ENCODE results near the gene FXYD2. TPM values are rescaled to one million over a fixed set of nuclear protein-coding genes. Genes with fewer than 3 reads are reported as not detected.
A peak's percentile ranks its signal among the peaks of the same experiment; 100 is the strongest.

FXYD2 gene
- total RNA-seq, 1 donor from 2014 or later: not detected

GRCh38 chr11:117841551-117842031 is 17.0 kb upstream of the FXYD2 start:
- H3K9me3 Mint-ChIP-seq (ENCODE audit: unreplicated experiment): no peaks in the 10 kb centered on the region
- no peak for TF ChIP-seq CTCF (IDR thresholded peaks at IDR 0.05)
- H3K4me3 Mint-ChIP-seq (ENCODE audit: unreplicated experiment): no peak overlapping the region
- no peaks in the 10 kb centered on the region for H3K36me3 Mint-ChIP-seq (ENCODE audit: unreplicated experiment)
- H3K4me1 Mint-ChIP-seq (ENCODE audit: unreplicated experiment): no peaks in the 10 kb centered on the region
- peak; percentile 56 for DNase-seq (ENCODE audit: extremely low spot score, unreplicated experiment)
- no peak overlapping the region for H3K27ac Mint-ChIP-seq (ENCODE audit: unreplicated experiment)
- peaks cover 33% of the 10 kb centered on the region for H3K27me3 Mint-ChIP-seq (ENCODE audit: unreplicated experiment)

- H3K9me3 Mint-ChIP-seq (ENCODE audit: unreplicated experiment): no peaks in the 10 kb centered on the region
- H3K27me3 Mint-ChIP-seq (ENCODE audit: unreplicated experiment): peaks cover 28% of the 10 kb centered on the region
- no peak overlapping the region for H3K27ac Mint-ChIP-seq (ENCODE audit: unreplicated experiment)
- TF ChIP-seq CTCF (IDR thresholded peaks at IDR 0.05): no peak
- peak; percentile 80 for DNase-seq (ENCODE audit: extremely low spot score, unreplicated experiment)
- no peak overlapping the region for H3K4me3 Mint-ChIP-seq (ENCODE audit: unreplicated experiment)
- H3K36me3 Mint-ChIP-seq (ENCODE audit: unreplicated experiment): no peaks in the 10 kb centered on the region
- H3K4me1 Mint-ChIP-seq (ENCODE audit: unreplicated experiment): no peaks in the 10 kb centered on the region
Observed at GRCh38 chr11:117840881-117841550, 16.5 kb upstream of the FXYD2 start.

GRCh38 chr11:117839936-117840813 is 15.6 kb upstream of the FXYD2 start:
- peaks cover 23% of the 10 kb centered on the region for H3K27me3 Mint-ChIP-seq (ENCODE audit: unreplicated experiment)
- H3K4me1 Mint-ChIP-seq (ENCODE audit: unreplicated experiment): no peaks in the 10 kb centered on the region
- H3K27ac Mint-ChIP-seq (ENCODE audit: unreplicated experiment): no peak overlapping the region
- no peaks in the 10 kb centered on the region for H3K36me3 Mint-ChIP-seq (ENCODE audit: unreplicated experiment)
- peak; percentile 71 for DNase-seq (ENCODE audit: extremely low spot score, unreplicated experiment)
- H3K9me3 Mint-ChIP-seq (ENCODE audit: unreplicated experiment): no peaks in the 10 kb centered on the region
- TF ChIP-seq CTCF (IDR thresholded peaks at IDR 0.05): no peak
- no peak overlapping the region for H3K4me3 Mint-ChIP-seq (ENCODE audit: unreplicated experiment)

- no peaks in the 10 kb centered on the region for H3K36me3 Mint-ChIP-seq (ENCODE audit: unreplicated experiment)
- H3K4me1 Mint-ChIP-seq (ENCODE audit: unreplicated experiment): no peaks in the 10 kb centered on the region
- TF ChIP-seq CTCF (IDR thresholded peaks at IDR 0.05): no peak
- H3K27ac Mint-ChIP-seq (ENCODE audit: unreplicated experiment): no peak overlapping the region
- no peak for DNase-seq (ENCODE audit: extremely low spot score, unreplicated experiment)
- peaks cover 23% of the 10 kb centered on the region for H3K27me3 Mint-ChIP-seq (ENCODE audit: unreplicated experiment)
- H3K4me3 Mint-ChIP-seq (ENCODE audit: unreplicated experiment): no peak overlapping the region
- no peaks in the 10 kb centered on the region for H3K9me3 Mint-ChIP-seq (ENCODE audit: unreplicated experiment)
Observed at GRCh38 chr11:117839380-117839881, 14.9 kb upstream of the FXYD2 start.

GRCh38 chr11:117838901-117839300 is 14.4 kb upstream of the FXYD2 start:
- no peak for TF ChIP-seq CTCF (IDR thresholded peaks at IDR 0.05)
- Mint-ChIP-seq H3K36me3 (ENCODE audit: unreplicated experiment) (no peaks in the 10 kb centered on the region), H3K9me3 (ENCODE audit: unreplicated experiment) (no peaks in the 10 kb centered on the region), H3K4me1 (ENCODE audit: unreplicated experiment) (no peaks in the 10 kb centered on the region), H3K27me3 (ENCODE audit: unreplicated experiment) (peaks cover 23% of the 10 kb centered on the region), H3K4me3 (ENCODE audit: unreplicated experiment) (no peak overlapping the region), H3K27ac (ENCODE audit: unreplicated experiment) (no peak overlapping the region)
- DNase-seq (ENCODE audit: extremely low spot score, unreplicated experiment): no peak

Data from osteocyte (in vitro differentiated cells).